Testis (tissue), 3 donors: ENCODE results near the gene SDF2L1. TPM values are rescaled to one million over a fixed set of nuclear protein-coding genes. Genes with fewer than 3 reads are reported as not detected.
"Not testable (repeated sequence)": the region's sequence is repeated elsewhere in the genome, so short reads cannot be mapped to it uniquely, and the experiment has no call there.

Source experiments
- DNase-seq: peaks from one replicate; pipeline ENCODE4 v3.0.0-alpha.2; 2019
- H3K27ac ChIP-seq, 2 donors: fragments of 200-600 bp; sonication (generic); one replicate each; pipeline ENCODE4 v1.5.1; 2019
- H3K27me3 ChIP-seq: fragments of 200-600 bp; sonication (generic); one replicate; pipeline ENCODE4 v1.5.1; 2019
- H3K36me3 ChIP-seq: fragments of 200-600 bp; sonication (generic); one replicate; pipeline ENCODE4 v1.5.1; 2017; ENCODE audit warnings: low read depth; ENCODE audit errors: missing control alignments
- H3K4me1 ChIP-seq: fragments of 200-600 bp; sonication (generic); one replicate; pipeline ENCODE4 v1.5.1; 2019
- H3K4me3 ChIP-seq, 2 donors: fragments of 200-600 bp; sonication (generic); one replicate each; pipeline ENCODE4 v1.5.1; 2017 to 2019
- H3K9me3 ChIP-seq: fragments of 200-600 bp; sonication (generic); one replicate; pipeline ENCODE4 v1.5.1; 2017
- POLR2A ChIP-seq: fragments of 450-650 bp; IDR thresholded peaks from one replicate; pipeline ENCODE4 v1.6.1; 2017; ENCODE audit warnings: antibody characterized with exemption, mild to moderate bottlenecking, moderate library complexity
- WGBS, 2 donors: methylation state at CpG; one replicate each; pipeline ENCODE4 v1.1.5; 2018; 5-methylcytosine and 5-hydroxymethylcytosine counted together
- intact Hi-C: fragments of 100-400 bp; cut with DNase I; formaldehyde crosslinking; loops from one replicate; pipeline ENCODE4 v1.15.1; 2023; ENCODE audit warnings: low total_unique reads
- polyA plus RNA-seq: library from polyadenylated mRNA; stranded (reverse); fragments of 350-450 nt; fragmentation: Illumina TruSeq; extraction: RNeasy Lipid Tissue Mini Kit (QIAGEN cat#74804); gene quantifications from one replicate; pipeline ENCODE4 v1.2.3, GENCODE V29; 2014; ENCODE audit warnings: low read depth, low replicate concordance; ENCODE audit not compliant: insufficient read depth
- total RNA-seq, 2 donors: library from RNA; depleted of rRNA; stranded (reverse); fragments of >200 nt; gene quantifications; one replicate each; pipeline ENCODE4 v1.2.3, GENCODE V29; 2016
- TF ChIP-seq, protein P1 (sequence below), 3 experiments: fragments of 450-650 bp in 2 of 3; fragments of 200-600 bp in 1 of 3; sonication (generic) in 1 of 3; IDR thresholded peaks; one replicate each; pipeline ENCODE4 v1.5.1; 2016 to 2019; ENCODE audit warnings: antibody characterized with exemption in 3 of 3, mild to moderate bottlenecking in 2 of 3, moderate library complexity in 1 of 3

SDF2L1 gene
- total and polyA plus RNA-seq, 3 donors from 2014 or later = 23.9 to 34.3 (median 33.0) TPM

DNA sequence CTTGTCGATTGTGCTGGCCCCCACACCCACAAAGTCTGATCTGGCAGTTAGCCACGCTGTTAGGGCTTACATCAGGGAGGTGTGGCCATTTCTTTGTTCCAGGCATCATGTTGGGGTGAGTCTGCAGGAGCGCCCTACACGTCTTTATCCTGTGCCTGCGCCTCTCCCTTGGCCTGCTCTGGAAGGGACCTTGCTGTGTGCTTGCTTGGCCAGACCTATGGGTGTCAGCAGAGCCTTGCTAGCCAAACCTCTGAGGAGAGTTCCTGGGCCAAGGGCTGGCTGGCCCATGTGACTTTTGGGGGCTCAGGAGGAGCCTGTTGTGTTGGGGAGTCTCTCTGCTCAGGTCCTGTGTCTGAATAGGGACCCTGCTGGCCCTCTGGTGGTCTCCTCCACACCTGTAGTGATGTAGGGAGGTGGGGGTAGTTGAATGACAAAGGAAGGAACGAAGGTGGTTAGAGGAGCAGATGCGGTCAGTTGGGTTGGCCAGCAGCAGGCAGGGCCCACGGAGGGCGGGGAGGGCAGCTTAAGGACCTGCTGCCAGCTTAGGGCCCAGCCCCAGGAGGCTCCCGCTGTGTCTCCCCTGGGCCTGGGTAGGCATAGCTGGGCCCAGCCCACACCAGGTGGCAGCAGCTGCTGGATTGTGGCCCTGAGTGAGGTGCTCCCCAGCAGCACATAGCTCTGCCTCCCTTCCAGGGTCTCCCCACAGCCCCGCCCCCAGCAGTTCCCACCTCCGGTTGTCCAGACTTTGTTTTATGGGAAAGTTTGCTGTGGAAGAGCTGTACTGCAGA lies 31.6 kb downstream of the SDF2L1 start:
- H3K36me3 ChIP-seq = no peaks in the 10 kb centered on the region
- WGBS, 2 donors = 85 to 97% methylated on average over 11 to 12 of the region's 12 CpGs
- H3K27ac ChIP-seq = no peak overlapping the region
- TF ChIP-seq, protein P1, sequence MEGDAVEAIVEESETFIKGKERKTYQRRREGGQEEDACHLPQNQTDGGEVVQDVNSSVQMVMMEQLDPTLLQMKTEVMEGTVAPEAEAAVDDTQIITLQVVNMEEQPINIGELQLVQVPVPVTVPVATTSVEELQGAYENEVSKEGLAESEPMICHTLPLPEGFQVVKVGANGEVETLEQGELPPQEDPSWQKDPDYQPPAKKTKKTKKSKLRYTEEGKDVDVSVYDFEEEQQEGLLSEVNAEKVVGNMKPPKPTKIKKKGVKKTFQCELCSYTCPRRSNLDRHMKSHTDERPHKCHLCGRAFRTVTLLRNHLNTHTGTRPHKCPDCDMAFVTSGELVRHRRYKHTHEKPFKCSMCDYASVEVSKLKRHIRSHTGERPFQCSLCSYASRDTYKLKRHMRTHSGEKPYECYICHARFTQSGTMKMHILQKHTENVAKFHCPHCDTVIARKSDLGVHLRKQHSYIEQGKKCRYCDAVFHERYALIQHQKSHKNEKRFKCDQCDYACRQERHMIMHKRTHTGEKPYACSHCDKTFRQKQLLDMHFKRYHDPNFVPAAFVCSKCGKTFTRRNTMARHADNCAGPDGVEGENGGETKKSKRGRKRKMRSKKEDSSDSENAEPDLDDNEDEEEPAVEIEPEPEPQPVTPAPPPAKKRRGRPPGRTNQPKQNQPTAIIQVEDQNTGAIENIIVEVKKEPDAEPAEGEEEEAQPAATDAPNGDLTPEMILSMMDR (IDR thresholded peaks at IDR 0.05) = no peak
- no peak for TF ChIP-seq POLR2A
- H3K9me3 ChIP-seq = no peaks in the 10 kb centered on the region
- intact Hi-C loops = no loop called here
- H3K4me3 ChIP-seq = no peak overlapping the region
- H3K4me1 ChIP-seq = no peaks in the 10 kb centered on the region
- DNase-seq = no peak
- no peaks in the 10 kb centered on the region for H3K27me3 ChIP-seq

DNA sequence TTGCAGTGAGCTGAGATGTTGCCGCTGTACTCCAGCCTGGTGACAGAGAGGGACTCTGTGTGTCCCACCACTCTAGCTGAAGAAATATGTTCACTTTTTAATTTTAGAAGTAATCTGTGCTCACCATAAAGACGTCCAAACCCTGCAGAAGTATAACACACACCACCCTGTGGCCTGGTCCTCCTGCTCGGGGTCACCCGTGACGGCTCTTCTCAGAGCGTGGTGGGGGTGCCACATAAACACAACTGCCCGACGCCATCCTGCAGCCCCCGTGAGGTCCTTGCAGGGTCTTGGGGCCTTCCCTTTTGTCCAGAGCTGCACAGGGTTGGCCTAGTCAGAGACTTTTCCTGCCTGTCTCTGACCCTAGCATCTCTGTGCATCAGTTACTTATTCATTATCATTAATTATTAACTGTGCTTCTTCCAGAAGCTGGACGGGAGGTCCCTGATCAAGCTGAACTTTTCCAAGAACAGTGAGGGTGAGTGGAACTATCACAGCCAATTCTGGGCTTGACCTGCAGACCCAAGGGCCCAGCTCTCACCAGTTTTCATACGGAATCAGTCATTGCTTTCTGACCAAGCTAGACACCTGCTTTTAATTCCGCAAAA lies 32.6 kb downstream of the SDF2L1 start:
- Histone ChIP-seq H3K27me3 (no peaks in the 10 kb centered on the region), H3K36me3 (no peaks in the 10 kb centered on the region), H3K4me3 (no peak overlapping the region), H3K4me1 (no peaks in the 10 kb centered on the region), H3K9me3 (no peaks in the 10 kb centered on the region), H3K27ac (no peak overlapping the region)
- intact Hi-C loops = no loop called here
- WGBS, 2 donors = 95% methylated on average over 12 of the region's 12 CpGs
- DNase-seq = no peak
- no peak for TF ChIP-seq POLR2A
- TF ChIP-seq, protein P1 (IDR thresholded peaks at IDR 0.05) = no peak

DNA sequence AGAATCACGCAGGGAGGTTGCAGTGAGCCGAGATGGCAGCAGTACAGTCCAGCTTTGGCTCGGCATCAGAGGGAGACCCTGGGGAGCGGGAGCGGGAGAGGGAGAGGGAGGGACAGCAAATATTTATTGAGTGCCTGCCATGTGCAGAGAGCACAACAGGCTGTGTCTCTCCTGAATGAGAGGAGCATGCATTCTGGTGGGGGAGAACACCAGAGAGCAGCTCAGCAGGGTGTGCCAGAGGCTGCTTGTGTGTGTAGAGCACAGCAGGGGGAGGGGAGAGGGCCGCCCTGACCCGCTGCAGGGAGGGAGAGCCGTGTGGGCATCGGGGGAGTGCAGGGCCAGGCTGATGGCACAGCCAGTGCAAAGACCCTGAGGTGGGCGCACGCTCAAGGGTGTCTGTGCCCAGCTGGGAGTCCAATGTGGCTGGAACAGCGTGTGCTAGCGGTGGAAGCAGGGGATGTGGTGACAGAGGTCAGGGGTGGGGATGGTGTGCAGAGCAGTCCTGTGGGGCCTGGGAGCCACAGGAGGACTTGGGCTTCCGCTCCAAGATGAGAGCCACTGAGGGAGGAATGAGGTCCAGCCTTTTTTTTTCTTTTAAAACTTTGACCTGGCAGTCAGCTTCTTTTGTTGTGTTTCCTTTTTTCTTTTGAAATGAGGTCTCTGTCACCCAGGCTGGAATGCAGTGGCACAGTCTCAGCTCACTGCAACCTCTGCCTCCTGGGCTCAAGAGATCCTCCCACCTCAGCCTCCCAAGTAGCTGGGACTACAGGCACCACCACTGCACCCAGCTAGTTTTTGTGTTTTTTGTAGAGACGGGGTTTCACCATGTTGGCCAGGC lies 35.7 kb downstream of the SDF2L1 start:
- 88 to 91% methylated on average over 13 to 15 of the region's 15 CpGs for WGBS, 2 donors
- Histone ChIP-seq H3K36me3 (no peaks in the 10 kb centered on the region), H3K27me3 (no peaks in the 10 kb centered on the region), H3K4me1 (no peaks in the 10 kb centered on the region), H3K27ac (no peak overlapping the region), H3K4me3 (no peak overlapping the region), H3K9me3 (no peaks in the 10 kb centered on the region)
- TF ChIP-seq, protein P1 (IDR thresholded peaks at IDR 0.05) = no peak
- no peak for TF ChIP-seq POLR2A
- intact Hi-C loops = no loop called here
- DNase-seq = no peak

DNA sequence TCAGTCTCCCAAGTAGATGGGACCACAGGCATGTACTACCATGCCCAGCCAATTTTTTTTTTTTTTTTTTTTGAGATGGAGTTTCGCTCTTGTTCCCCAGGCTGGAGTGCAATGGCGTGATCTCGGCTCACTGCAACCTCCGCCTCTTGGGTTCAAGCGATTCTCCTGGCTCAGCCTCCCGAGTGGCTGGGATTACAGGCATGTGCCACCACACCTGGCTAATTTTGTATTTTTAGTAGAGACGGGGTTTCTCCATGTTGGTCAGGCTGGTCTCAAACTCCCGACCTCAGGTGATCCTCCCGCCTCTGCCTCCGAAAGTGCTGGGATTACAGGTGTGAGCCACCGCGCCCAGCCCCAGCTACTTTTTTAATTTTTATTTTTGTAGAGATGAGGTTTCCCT lies 36.7 kb downstream of the SDF2L1 start:
- H3K36me3 ChIP-seq, H3K27ac ChIP-seq, H3K27me3 ChIP-seq, H3K9me3 ChIP-seq, H3K4me1 ChIP-seq, intact Hi-C loops, DNase-seq, H3K4me3 ChIP-seq: not testable (repeated sequence)
- WGBS, 2 donors = 94 to 97% methylated on average over 12 of the region's 12 CpGs

DNA sequence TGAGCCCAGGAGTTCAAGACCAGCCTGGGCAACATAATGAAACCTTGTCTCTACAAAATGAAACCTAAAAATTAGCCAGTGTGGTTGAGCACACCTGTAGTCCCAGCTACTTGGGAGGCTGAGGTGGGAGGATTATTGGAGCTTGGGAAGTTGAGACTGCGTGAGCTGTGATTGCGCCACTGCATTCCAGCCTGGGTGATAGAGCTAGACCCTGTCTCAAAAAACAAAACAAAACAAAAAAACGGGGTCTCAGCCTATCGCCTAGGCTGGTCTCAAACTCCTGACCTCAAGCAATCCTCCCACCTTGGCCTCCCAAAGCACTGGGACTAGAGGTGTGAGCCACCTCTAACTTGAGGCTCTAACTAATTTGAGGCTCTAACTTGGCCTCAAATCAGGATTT lies 37.3 kb downstream of the SDF2L1 start:
- no peak for TF ChIP-seq POLR2A
- TF ChIP-seq, protein P1 (IDR thresholded peaks at IDR 0.05) = no peak

More for the DNA sequence above, 37.3 kb downstream of the SDF2L1 start:
- Histone ChIP-seq H3K4me1 (no peaks in the 10 kb centered on the region), H3K36me3 (no peaks in the 10 kb centered on the region), H3K9me3 (no peaks in the 10 kb centered on the region), H3K27me3 (no peaks in the 10 kb centered on the region), H3K27ac (no peak overlapping the region), H3K4me3 (no peak overlapping the region)
- WGBS, 2 donors = 82 to 99% methylated on average over 4 of the region's 4 CpGs
- intact Hi-C loops = no loop called here
- DNase-seq = no peak
